ENCODE measurements around the gene ZNF662.

DNA sequence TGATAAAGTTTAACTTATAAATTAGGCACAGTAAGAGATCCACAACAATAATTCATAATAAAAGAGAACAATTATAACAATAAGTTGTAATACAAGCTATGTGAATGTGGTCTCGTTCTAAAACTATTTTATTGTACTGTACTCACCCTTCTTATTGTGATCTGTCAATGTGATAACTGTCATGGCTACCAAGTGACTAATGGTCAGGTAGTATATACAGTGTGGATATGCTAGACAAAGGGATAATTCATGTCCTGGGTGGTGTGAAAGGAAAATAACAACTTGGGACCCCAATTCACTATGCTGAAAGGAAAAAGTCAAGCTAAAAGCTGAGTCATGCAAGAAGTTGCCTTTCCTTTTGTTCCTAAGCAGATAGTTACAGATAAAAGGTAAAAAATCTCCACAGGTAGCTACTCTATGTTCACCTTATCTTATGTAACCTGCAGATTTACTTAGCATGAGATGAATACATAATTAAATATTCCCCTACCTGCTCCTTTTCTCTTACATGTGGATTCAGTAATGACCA, 19.6 kb upstream of the ZNF662 start:
- TF ChIP-seq CTCF (IDR thresholded peaks at IDR 0.05) (no peak), EZH2 (IDR thresholded peaks at IDR 0.05) (no peak)
